HepG2 (cell line): Measurements from ENCODE around the gene PHKB. TPM values are rescaled to one million over a fixed set of nuclear protein-coding genes. Genes with fewer than 3 reads are reported as not detected.
A peak's percentile ranks its signal among the peaks of the same experiment; 100 is the strongest.

Experiments used
- CCAR2 ChIP-seq: fragments of 200-400 bp; formaldehyde crosslinking; optimal IDR thresholded peaks from 2 replicates; pipeline ENCODE3; 2018; ENCODE audit warnings: low read depth, mild to moderate bottlenecking, low read length, moderate library complexity
- CHD4 ChIP-seq: fragments of 200-600 bp; sonication (generic); IDR thresholded peaks from 2 replicates; pipeline ENCODE4 v1.7.0; 2017; ENCODE audit warnings: mild to moderate bottlenecking, low read length, borderline replicate concordance
- ELF3 ChIP-seq: IDR thresholded peaks from 2 replicates; pipeline ENCODE4 v1.6.1; 2016; ENCODE audit warnings: missing genetic modification reagents, missing compliant biosample characterization
- HCFC1 ChIP-seq: fragments of 150-350 bp; IDR thresholded peaks from 2 replicates; pipeline ENCODE4 v1.6.1; 2014; ENCODE audit warnings: low read depth, low read length
- MIER3 ChIP-seq: IDR thresholded peaks from 2 replicates; pipeline ENCODE4 v1.6.1; 2016; ENCODE audit warnings: missing compliant biosample characterization, borderline replicate concordance
- MTA1 ChIP-seq: sonication (generic); formaldehyde crosslinking; IDR thresholded peaks from 2 replicates; pipeline ENCODE4 v1.4.0; 2020; ENCODE audit warnings: missing genetic modification reagents, mild to moderate bottlenecking, borderline replicate concordance
- NFE2L2 ChIP-seq: fragments of 150-350 bp; IDR thresholded peaks from 2 replicates; pipeline ENCODE4 v1.6.1; 2014; ENCODE audit warnings: low read length
- PCBP1 ChIP-seq: fragments of 200-400 bp; formaldehyde crosslinking; IDR thresholded peaks from 2 replicates; pipeline ENCODE4 v1.6.1; 2017; ENCODE audit warnings: mild to moderate bottlenecking, low read depth, low read length, borderline replicate concordance
- PRMT3 ChIP-seq: sonication (generic); formaldehyde crosslinking; IDR thresholded peaks from 2 replicates; pipeline ENCODE4 v1.8.1; 2022; ENCODE audit warnings: low read depth, mild to moderate bottlenecking, moderate library complexity, missing genetic modification reagents, borderline replicate concordance
- RAD21 ChIP-seq: fragments of 450-650 bp; formaldehyde crosslinking; IDR thresholded peaks from 2 replicates; pipeline ENCODE4 v1.5.0; 2020; ENCODE audit warnings: mild to moderate bottlenecking
- RARG ChIP-seq: sonication (generic); formaldehyde crosslinking; IDR thresholded peaks from 2 replicates; pipeline ENCODE4 v1.4.0; 2020; ENCODE audit warnings: low read depth, mild to moderate bottlenecking, missing genetic modification reagents
- RCOR2 ChIP-seq: IDR thresholded peaks from 2 replicates; pipeline ENCODE4 v1.6.1; 2016; ENCODE audit warnings: missing biosample characterization, missing genetic modification reagents
- SNAI1 ChIP-seq: sonication (generic); formaldehyde crosslinking; IDR thresholded peaks from 2 replicates; pipeline ENCODE4 v1.5.0; 2020; ENCODE audit warnings: mild to moderate bottlenecking, missing genetic modification reagents, borderline replicate concordance
- TAF15 ChIP-seq: fragments of 200-400 bp; formaldehyde crosslinking; IDR thresholded peaks from one replicate; pipeline ENCODE4 v1.6.1; 2018; ENCODE audit warnings: mild to moderate bottlenecking, low read depth, low read length; ENCODE audit not compliant: poor library complexity, severe bottlenecking
- ZFP41 ChIP-seq: sonication (generic); formaldehyde crosslinking; IDR thresholded peaks from 2 replicates; pipeline ENCODE4 v1.4.0; 2020; ENCODE audit warnings: mild to moderate bottlenecking, missing genetic modification reagents, borderline replicate concordance
- ZNF124 ChIP-seq: sonication (generic); formaldehyde crosslinking; IDR thresholded peaks from 2 replicates; pipeline ENCODE4 v1.4.0; 2020; ENCODE audit warnings: missing genetic modification reagents
- ZNF280B ChIP-seq: sonication (generic); formaldehyde crosslinking; IDR thresholded peaks from 2 replicates; pipeline ENCODE4 v1.5.0; 2020; ENCODE audit warnings: missing genetic modification reagents, mild to moderate bottlenecking, borderline replicate concordance
- ZNF337 ChIP-seq: sonication (generic); formaldehyde crosslinking; IDR thresholded peaks from 2 replicates; pipeline ENCODE4 v1.5.1; 2020; ENCODE audit warnings: missing genetic modification reagents, low read depth, mild to moderate bottlenecking, borderline replicate concordance
- ZNF430 ChIP-seq: sonication (generic); formaldehyde crosslinking; IDR thresholded peaks from 2 replicates; pipeline ENCODE4 v1.9.0; 2021; ENCODE audit warnings: mild to moderate bottlenecking, missing genetic modification reagents
- ZNF737 ChIP-seq: sonication (generic); formaldehyde crosslinking; IDR thresholded peaks from 2 replicates; pipeline ENCODE4 v1.5.0; 2020; ENCODE audit warnings: missing genetic modification reagents, mild to moderate bottlenecking, borderline replicate concordance
- ZNF747 ChIP-seq: sonication (generic); formaldehyde crosslinking; IDR thresholded peaks from 2 replicates; pipeline ENCODE4 v1.8.1; 2023; ENCODE audit warnings: missing genetic modification reagents, mild to moderate bottlenecking, borderline replicate concordance
- polyA plus RNA-seq, 8 experiments: library from polyadenylated mRNA; depleted of rRNA in 3 of 8; stranded (reverse) in 7 of 8; unstranded in 1 of 8; fragments of >200 nt; fragmentation: Illumina TruSeq in 4 of 8; extraction: Trizol in 4 of 8; gene quantifications; 2 replicates each; pipeline versions ENCODE4 v1.2.1 to v1.2.3, GENCODE V29; 2011 to 2016; ENCODE audit warnings: low read depth in 4 of 8, missing spikeins in 1 of 8, mixed read lengths in 1 of 8; ENCODE audit not compliant: insufficient read depth in 1 of 8
- total RNA-seq, 5 experiments: library from RNA; depleted of rRNA; stranded (reverse); fragments of >200 nt; fragmentation: Illumina TruSeq; extraction: Trizol; gene quantifications; 2 replicates each; pipeline ENCODE4 v1.2.3, GENCODE V29; 2016; ENCODE audit warnings: low read depth in 1 of 5
- TF ChIP-seq, protein P1 (sequence below): sonication (generic); formaldehyde crosslinking; IDR thresholded peaks from 2 replicates; pipeline ENCODE4 v1.4.0; 2020; ENCODE audit warnings: missing genetic modification reagents
- TF ChIP-seq, protein P2 (sequence below): IDR thresholded peaks from 2 replicates; pipeline ENCODE4 v1.6.1; 2016; ENCODE audit warnings: low read depth, borderline replicate concordance
- TF ChIP-seq, protein P3 (sequence below): fragments of 450-650 bp; IDR thresholded peaks from 2 replicates; pipeline ENCODE4 v1.6.1; 2017; ENCODE audit warnings: mild to moderate bottlenecking

PHKB gene
- total and polyA plus RNA-seq, 2 of the 13 experiments (the other 11 are each of a cell fraction or from before 2014, with no cell fraction given), result 66.0 to 80.8 TPM

GRCh38 chr16:47538472-47538871 is 77.3 kb downstream of the PHKB start (continued):
- TF ChIP-seq RARG (CRISPR knock-in tag) (no peak), ZNF737 (CRISPR knock-in tag) (no peak), ZNF124 (peak; percentile 92), NFE2L2 (no peak), PRMT3 (CRISPR knock-in tag) (no peak), CCAR2 (no peak), RCOR2 (CRISPR knock-in tag) (peak; percentile 96), CHD4 (no peak), ZNF747 (CRISPR knock-in tag) (peak; percentile 78; the same call in 1 of the 2 replicates), ZNF280B (CRISPR knock-in tag) (no peak), ZNF337 (CRISPR knock-in tag) (no peak), MTA1 (CRISPR knock-in tag) (no peak), SNAI1 (CRISPR knock-in tag) (no peak), PCBP1 (no peak), ZFP41 (no peak), ZNF430 (CRISPR knock-in tag) (no peak), TAF15 (no peak), ELF3 (peak; percentile 100), MIER3 (CRISPR knock-in tag) (peak; percentile 95), HCFC1 (no peak), RAD21 (CRISPR knock-in tag) (no peak)
- TF ChIP-seq, protein P1, sequence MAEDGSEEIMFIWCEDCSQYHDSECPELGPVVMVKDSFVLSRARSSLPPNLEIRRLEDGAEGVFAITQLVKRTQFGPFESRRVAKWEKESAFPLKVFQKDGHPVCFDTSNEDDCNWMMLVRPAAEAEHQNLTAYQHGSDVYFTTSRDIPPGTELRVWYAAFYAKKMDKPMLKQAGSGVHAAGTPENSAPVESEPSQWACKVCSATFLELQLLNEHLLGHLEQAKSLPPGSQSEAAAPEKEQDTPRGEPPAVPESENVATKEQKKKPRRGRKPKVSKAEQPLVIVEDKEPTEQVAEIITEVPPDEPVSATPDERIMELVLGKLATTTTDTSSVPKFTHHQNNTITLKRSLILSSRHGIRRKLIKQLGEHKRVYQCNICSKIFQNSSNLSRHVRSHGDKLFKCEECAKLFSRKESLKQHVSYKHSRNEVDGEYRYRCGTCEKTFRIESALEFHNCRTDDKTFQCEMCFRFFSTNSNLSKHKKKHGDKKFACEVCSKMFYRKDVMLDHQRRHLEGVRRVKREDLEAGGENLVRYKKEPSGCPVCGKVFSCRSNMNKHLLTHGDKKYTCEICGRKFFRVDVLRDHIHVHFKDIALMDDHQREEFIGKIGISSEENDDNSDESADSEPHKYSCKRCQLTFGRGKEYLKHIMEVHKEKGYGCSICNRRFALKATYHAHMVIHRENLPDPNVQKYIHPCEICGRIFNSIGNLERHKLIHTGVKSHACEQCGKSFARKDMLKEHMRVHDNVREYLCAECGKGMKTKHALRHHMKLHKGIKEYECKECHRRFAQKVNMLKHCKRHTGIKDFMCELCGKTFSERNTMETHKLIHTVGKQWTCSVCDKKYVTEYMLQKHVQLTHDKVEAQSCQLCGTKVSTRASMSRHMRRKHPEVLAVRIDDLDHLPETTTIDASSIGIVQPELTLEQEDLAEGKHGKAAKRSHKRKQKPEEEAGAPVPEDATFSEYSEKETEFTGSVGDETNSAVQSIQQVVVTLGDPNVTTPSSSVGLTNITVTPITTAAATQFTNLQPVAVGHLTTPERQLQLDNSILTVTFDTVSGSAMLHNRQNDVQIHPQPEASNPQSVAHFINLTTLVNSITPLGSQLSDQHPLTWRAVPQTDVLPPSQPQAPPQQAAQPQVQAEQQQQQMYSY (CRISPR knock-in tag), result no peak
- TF ChIP-seq, protein P2, sequence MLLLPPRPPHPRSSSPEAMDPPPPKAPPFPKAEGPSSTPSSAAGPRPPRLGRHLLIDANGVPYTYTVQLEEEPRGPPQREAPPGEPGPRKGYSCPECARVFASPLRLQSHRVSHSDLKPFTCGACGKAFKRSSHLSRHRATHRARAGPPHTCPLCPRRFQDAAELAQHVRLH (CRISPR knock-in tag), result peak; percentile 78; the same call in 1 of the 2 replicates
- TF ChIP-seq, protein P3, sequence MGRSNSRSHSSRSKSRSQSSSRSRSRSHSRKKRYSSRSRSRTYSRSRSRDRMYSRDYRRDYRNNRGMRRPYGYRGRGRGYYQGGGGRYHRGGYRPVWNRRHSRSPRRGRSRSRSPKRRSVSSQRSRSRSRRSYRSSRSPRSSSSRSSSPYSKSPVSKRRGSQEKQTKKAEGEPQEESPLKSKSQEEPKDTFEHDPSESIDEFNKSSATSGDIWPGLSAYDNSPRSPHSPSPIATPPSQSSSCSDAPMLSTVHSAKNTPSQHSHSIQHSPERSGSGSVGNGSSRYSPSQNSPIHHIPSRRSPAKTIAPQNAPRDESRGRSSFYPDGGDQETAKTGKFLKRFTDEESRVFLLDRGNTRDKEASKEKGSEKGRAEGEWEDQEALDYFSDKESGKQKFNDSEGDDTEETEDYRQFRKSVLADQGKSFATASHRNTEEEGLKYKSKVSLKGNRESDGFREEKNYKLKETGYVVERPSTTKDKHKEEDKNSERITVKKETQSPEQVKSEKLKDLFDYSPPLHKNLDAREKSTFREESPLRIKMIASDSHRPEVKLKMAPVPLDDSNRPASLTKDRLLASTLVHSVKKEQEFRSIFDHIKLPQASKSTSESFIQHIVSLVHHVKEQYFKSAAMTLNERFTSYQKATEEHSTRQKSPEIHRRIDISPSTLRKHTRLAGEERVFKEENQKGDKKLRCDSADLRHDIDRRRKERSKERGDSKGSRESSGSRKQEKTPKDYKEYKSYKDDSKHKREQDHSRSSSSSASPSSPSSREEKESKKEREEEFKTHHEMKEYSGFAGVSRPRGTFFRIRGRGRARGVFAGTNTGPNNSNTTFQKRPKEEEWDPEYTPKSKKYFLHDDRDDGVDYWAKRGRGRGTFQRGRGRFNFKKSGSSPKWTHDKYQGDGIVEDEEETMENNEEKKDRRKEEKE, result no peak
